HL-60 (cell line): Measurements from ENCODE around the gene COLQ.

ENCODE experiments used
- DNase-seq, 2 experiments: peaks; one replicate each; pipeline ENCODE4 v3.0.0-alpha.2; 2010 to 2020; ENCODE audit warnings: low read depth in 1 of 2, low spot score in 1 of 2
- H3K27ac ChIP-seq: fragments of 250-450 bp; sonication (Bioruptor Pico); replicated peaks from 2 replicates; pipeline ENCODE4 v1.5.1; 2020; ENCODE audit warnings: mild to moderate bottlenecking, moderate library complexity
- H3K27me3 ChIP-seq: fragments of 250-450 bp; sonication (Bioruptor Pico); 2 replicates; pipeline ENCODE4 v1.5.1; 2021; ENCODE audit warnings: mild to moderate bottlenecking, moderate library complexity; ENCODE audit not compliant: insufficient read depth, poor library complexity, severe bottlenecking
- H3K4me3 ChIP-seq: replicated peaks from 2 replicates; pipeline ENCODE4 v1.5.1; 2011; ENCODE audit warnings: mild to moderate bottlenecking, control low read depth, low read length; ENCODE audit not compliant: insufficient read depth
- CTCF ChIP-seq: IDR thresholded peaks from one replicate; pipeline ENCODE4 v1.5.1; 2011; ENCODE audit warnings: low read length, control low read depth, inconsistent platforms; ENCODE audit not compliant: insufficient read depth
- GABPA ChIP-seq: IDR thresholded peaks from 2 replicates; pipeline ENCODE4 v1.6.1; 2012; ENCODE audit warnings: low read depth
- POLR2AphosphoS5 ChIP-seq: IDR thresholded peaks from 2 replicates; pipeline ENCODE4 v1.6.1; 2012; ENCODE audit warnings: low read depth
- REST ChIP-seq: IDR thresholded peaks from 2 replicates; pipeline ENCODE4 v1.6.1; 2012; ENCODE audit warnings: low read depth; ENCODE audit not compliant: insufficient replicate concordance
- SPI1 ChIP-seq: IDR thresholded peaks from 2 replicates; pipeline ENCODE4 v1.6.1; 2012; ENCODE audit warnings: low read depth, mild to moderate bottlenecking, borderline replicate concordance

The COLQ gene

GRCh38 chr3:15452961-15453360 lies 68.5 kb downstream of the COLQ start:
- no peak for DNase-seq
- TF ChIP-seq GABPA (no peak), POLR2AphosphoS5 (no peak), SPI1 (no peak), CTCF (no peak), REST (no peak)
- H3K27ac ChIP-seq, result no peak overlapping the region
- no peak overlapping the region for H3K4me3 ChIP-seq
- no peaks in the 10 kb centered on the region for H3K27me3 ChIP-seq

- H3K27ac ChIP-seq, result no peak overlapping the region
- no peak for DNase-seq
- H3K4me3 ChIP-seq, result no peak overlapping the region
- TF ChIP-seq CTCF (no peak), SPI1 (no peak), REST (no peak), POLR2AphosphoS5 (no peak), GABPA (no peak)
- no peaks in the 10 kb centered on the region for H3K27me3 ChIP-seq
Measured at GRCh38 chr3:15452156-15452555, 69.3 kb downstream of the COLQ start.

- Histone ChIP-seq H3K4me3 (no peak overlapping the region), H3K27ac (no peak overlapping the region), H3K27me3 (no peaks in the 10 kb centered on the region)
- no peak for TF ChIP-seq GABPA
- TF ChIP-seq SPI1, result no peak
- no peak for TF ChIP-seq REST
- TF ChIP-seq CTCF, result no peak
- no peak for TF ChIP-seq POLR2AphosphoS5
- DNase-seq, result no peak
Measured at GRCh38 chr3:15451216-15452113, 70.0 kb downstream of the COLQ start.
